PC-3 (cell line): ENCODE results near the gene DOK3. TPM values are rescaled to one million over a fixed set of nuclear protein-coding genes. Genes with fewer than 3 reads are reported as not detected.
A peak's percentile ranks its signal among the peaks of the same experiment; 100 is the strongest.

ENCODE experiments used
- ATAC-seq: fragments of 200-7000 bp; cut with Tn5 transposase; 2 replicates; pipeline ENCODE4 v1.9.1; 2020; ENCODE audit warnings: mild to moderate bottlenecking, moderate library complexity
- BruUV-seq: library from RNA; stranded (reverse); fragments of 400-500 nt; replicated peaks from 2 replicates; lab custom pipeline; 2021; lab: Mats Ljungman, UMichigan
- CTCF ChIA-PET: fragments of 300-600 bp; sonication (Branson Sonifier 250); formaldehyde crosslinking; loops from one replicate; lab custom pipeline; 2022; ENCODE audit warnings: antibody characterized with exemption; lab: Charles Lee
- POLR2A ChIA-PET: fragments of 300-600 bp; sonication (Branson Sonifier 250); formaldehyde crosslinking; loops from one replicate; lab custom pipeline; 2022; ENCODE audit warnings: antibody characterized with exemption; ENCODE audit not compliant: unreplicated experiment; lab: Charles Lee
- DNase-seq: peaks from one replicate; pipeline ENCODE4 v3.0.0-alpha.2; 2015
- H2AFZ ChIP-seq: fragments of 300-600 bp; sonication (generic); 2 replicates; pipeline ENCODE4 v1.6.0; 2016; ENCODE audit warnings: antibody characterized with exemption, low read length
- H3F3A ChIP-seq: fragments of 300-600 bp; sonication (generic); one replicate; pipeline ENCODE4 v1.6.0; 2017; ENCODE audit warnings: antibody characterized with exemption, low read length, control low read depth, mild to moderate bottlenecking; ENCODE audit not compliant: unreplicated experiment
- H3K27ac ChIP-seq: fragments of 300-600 bp; sonication (generic); 2 replicates; pipeline ENCODE4 v1.5.1; 2016; ENCODE audit warnings: mild to moderate bottlenecking, low read length
- H3K27me3 ChIP-seq: fragments of 300-600 bp; sonication (generic); 2 replicates; pipeline ENCODE4 v1.6.1; 2016; ENCODE audit warnings: low read length, mixed read lengths
- H3K36me3 ChIP-seq: fragments of 300-600 bp; sonication (generic); 2 replicates; pipeline ENCODE4 v1.6.1; 2016; ENCODE audit warnings: low read depth, mixed run types, low read length, mixed read lengths
- H3K4me1 ChIP-seq: fragments of 300-600 bp; sonication (generic); 2 replicates; pipeline ENCODE4 v1.5.1; 2016; ENCODE audit warnings: low read length; ENCODE audit not compliant: insufficient read depth
- H3K4me2 ChIP-seq: fragments of 300-600 bp; sonication (generic); 2 replicates; pipeline ENCODE4 v1.6.0; 2016; ENCODE audit warnings: low read length
- H3K4me3 ChIP-seq: fragments of 300-600 bp; sonication (generic); 2 replicates; pipeline ENCODE4 v1.5.1; 2016; ENCODE audit warnings: mild to moderate bottlenecking, low read length, mixed read lengths
- H3K79me2 ChIP-seq: fragments of 300-600 bp; sonication (generic); 2 replicates; pipeline ENCODE4 v1.6.1; 2017; ENCODE audit warnings: low read length, mixed read lengths
- H3K9ac ChIP-seq: fragments of 300-600 bp; sonication (generic); 2 replicates; pipeline ENCODE4 v1.6.0; 2016; ENCODE audit warnings: mild to moderate bottlenecking, low read length
- H3K9me2 ChIP-seq: fragments of 300-600 bp; sonication (generic); replicated peaks from 2 replicates; pipeline ENCODE4 v1.6.1; 2016; ENCODE audit warnings: mixed run types, low read length, mixed read lengths
- H3K9me3 ChIP-seq: fragments of 300-600 bp; sonication (generic); 2 replicates; pipeline ENCODE4 v1.6.1; 2016; ENCODE audit warnings: low read length, mixed read lengths
- H4K20me1 ChIP-seq: fragments of 300-600 bp; sonication (generic); 2 replicates; pipeline ENCODE4 v1.6.1; 2016; ENCODE audit warnings: low read length, mixed read lengths
- CTCF ChIP-seq: fragments of 300-600 bp; sonication (generic); conservative IDR thresholded peaks from 2 replicates; pipeline ENCODE4 v1.5.1; 2017; ENCODE audit warnings: antibody characterized with exemption, low read depth, mild to moderate bottlenecking, low read length
- EZH2 ChIP-seq: fragments of 300-600 bp; sonication (generic); IDR thresholded peaks from one replicate; pipeline ENCODE4 v1.6.1; 2017; ENCODE audit warnings: antibody characterized with exemption, mild to moderate bottlenecking, low read length; ENCODE audit not compliant: unreplicated experiment
- EZH2phosphoT487 ChIP-seq: fragments of 300-600 bp; sonication (generic); IDR thresholded peaks from 2 replicates; pipeline ENCODE4 v1.6.1; 2018; ENCODE audit warnings: mild to moderate bottlenecking, antibody characterized with exemption, low read length, borderline replicate concordance
- intact Hi-C: fragments of 100-400 bp; cut with micrococcal nuclease; formaldehyde crosslinking; loops from 2 replicates; pipeline ENCODE4 v1.9.0; 2023
- total RNA-seq: library from RNA; depleted of rRNA; stranded (reverse); fragments of >200 nt; gene quantifications from 2 replicates; pipeline ENCODE4 v1.2.3, GENCODE V29; 2014

Gene DOK3
- total RNA-seq, 1 experiment from 2014 or later, result 6.2 TPM

- Histone ChIP-seq H2AFZ (peak overlapping the region; percentile 60), H3K9me3 (no peaks in the 10 kb centered on the region), H3K9ac (peak overlapping the region; percentile 68), H3K9me2 (no peaks in the 10 kb centered on the region), H3F3A (no peaks in the 10 kb centered on the region), H3K27ac (no peak overlapping the region), H3K4me1 (peaks cover 21% of the 10 kb centered on the region), H3K27me3 (no peaks in the 10 kb centered on the region), H4K20me1 (peaks cover 36% of the 10 kb centered on the region; the same call in 1 of the 2 replicates), H3K4me2 (peak overlapping the region; percentile 98), H3K79me2 (peaks cover 34% of the 10 kb centered on the region), H3K4me3 (peak overlapping the region; percentile 90), H3K36me3 (peaks cover 4% of the 10 kb centered on the region; the same call in 1 of the 2 replicates)
- TF ChIP-seq CTCF (no peak), EZH2phosphoT487 (no peak), EZH2 (no peak)
- TSS peak; percentile 36 for BruUV-seq
- ATAC-seq, result peak; percentile 53
- ChIA-PET CTCF (interaction anchor here (0.5 to 0.7 kb wide), 4 partner anchors 24 to 100 kb away, joined by 3 to 7 read pairs (median 5); partner anchors contain the start of gene DDX41), POLR2A (interaction anchor here (0.6 to 1.9 kb wide), 2 partner anchors 25 to 45 kb away, joined by 6 read pairs; partner anchors contain the start of gene PDLIM7)
- intact Hi-C loops, result loop anchor here (2.0 kb wide), 1 partner anchor 16 kb away; no protein-coding TSS in a partner anchor
- DNase-seq, result peak; percentile 44
These were observed 36.9 kb downstream of the DOK3 start for GRCh38 chr5:177472460-177473442.

DNA sequence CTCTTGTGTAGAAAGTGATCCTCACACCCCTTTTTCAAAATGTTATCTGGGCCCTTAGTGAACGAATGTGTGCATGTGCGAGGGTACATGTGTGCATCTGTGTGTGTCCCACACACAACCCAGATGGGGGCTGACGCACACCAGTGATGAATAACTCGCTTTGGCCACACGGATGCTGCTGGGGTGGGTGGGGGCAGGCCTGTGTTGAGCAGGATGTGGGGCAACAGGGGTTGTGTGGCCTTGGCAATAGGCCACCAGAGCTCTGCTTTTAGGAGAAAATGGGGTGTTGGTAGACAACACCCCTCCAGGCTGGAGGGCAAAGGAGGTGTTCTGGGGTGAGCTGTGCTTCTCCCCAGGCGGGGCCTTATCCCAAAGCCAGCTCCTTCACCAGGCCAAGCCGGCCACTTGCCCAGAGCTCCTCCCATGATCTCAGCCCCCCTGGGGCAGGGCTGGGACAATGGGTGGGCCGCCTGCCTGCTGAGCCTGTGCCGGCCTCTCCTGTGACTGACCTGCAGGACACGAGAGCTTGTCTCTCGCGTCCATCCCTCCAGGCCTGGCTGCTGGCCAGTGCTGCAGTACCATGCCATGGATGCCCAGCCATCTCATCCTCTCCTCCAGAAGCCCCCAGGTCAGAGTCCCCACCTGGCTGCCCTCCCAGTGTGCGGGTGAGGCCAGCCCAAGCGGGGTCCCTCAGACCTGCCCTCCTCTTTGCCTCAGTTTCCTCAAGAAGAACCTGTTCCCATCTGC is 37.8 kb downstream of the DOK3 start:
- ATAC-seq (no peak), DNase-seq (no peak)
- Histone ChIP-seq H3K4me1 (peaks cover 21% of the 10 kb centered on the region), H4K20me1 (peaks cover 36% of the 10 kb centered on the region; the same call in 1 of the 2 replicates), H3K9me3 (no peaks in the 10 kb centered on the region), H3F3A (no peaks in the 10 kb centered on the region), H3K36me3 (peaks cover 6% of the 10 kb centered on the region; the same call in 1 of the 2 replicates), H2AFZ (no peak overlapping the region), H3K9ac (peak overlapping the region; percentile 68), H3K79me2 (peaks cover 34% of the 10 kb centered on the region), H3K4me3 (peak overlapping the region; percentile 90), H3K27ac (0 out of 2 replicates have a peak overlapping the region, but pooled peaks have one; percentile 4), H3K4me2 (peak overlapping the region; percentile 98), H3K9me2 (no peaks in the 10 kb centered on the region), H3K27me3 (no peaks in the 10 kb centered on the region)
- TF ChIP-seq EZH2phosphoT487, result no peak
- TF ChIP-seq CTCF, result no peak
- no peak for TF ChIP-seq EZH2
- ChIA-PET CTCF (interaction anchor here (0.5 to 0.7 kb wide), 4 partner anchors 25 to 1663 kb away, joined by 3 to 7 read pairs (median 4); no protein-coding TSS in a partner anchor), POLR2A (interaction anchor here (1.9 kb wide), 1 partner anchor 26 kb away, joined by 6 read pairs; the partner anchor contains the start of gene PDLIM7)
- intact Hi-C loops, result loop anchor here (1.0 to 2.0 kb wide), 2 partner anchors 15 to 26 kb away; partner anchors contain the start of gene PDLIM7
- no TSS peak for BruUV-seq
